ENCODE results near the gene KLHL3. TPM values are rescaled to one million over a fixed set of nuclear protein-coding genes. Genes with fewer than 3 reads are reported as not detected.

The KLHL3 gene
- total and polyA plus RNA-seq, 2 donors (not counting 3 experiments of a cell fraction or from before 2014, with no cell fraction given), result 8.8 to 13.6 TPM

GRCh38 chr5:137667341-137667740, 68.5 kb downstream of the KLHL3 start:
- Histone ChIP-seq H3K27me3 (ENCODE audit: control insufficient read depth in 2 of 2, insufficient read depth in 2 of 2, low read length in 2 of 2) (no peaks in the 10 kb centered on the region), H3K79me2 (ENCODE audit: control insufficient read depth, insufficient read depth, low read length) (no peaks in the 10 kb centered on the region), H2AFZ (ENCODE audit: low read depth, low read length) (no peak overlapping the region), H3K9me3 (replicated peaks; ENCODE audit: control insufficient read depth, insufficient read depth, low read length) (no peaks in the 10 kb centered on the region), H3K9ac (replicated peaks; ENCODE audit: extremely low read depth, insufficient read depth, low read length) (no peak overlapping the region), H3K36me3 (ENCODE audit: control insufficient read depth in 2 of 2, extremely low read depth in 1 of 2, insufficient read depth in 2 of 2, low read length in 2 of 2) (peaks cover 0 to 5% of the 10 kb centered on the region in 2 experiments), H3K4me1 (ENCODE audit: control insufficient read depth, extremely low read depth, insufficient read depth, low read length) (no peaks in the 10 kb centered on the region), H3K27ac (ENCODE audit: insufficient read depth, low read depth, low read length) (no peak overlapping the region), H4K20me1 (replicated peaks; ENCODE audit: control insufficient read depth, extremely low read depth, insufficient read depth, low read length) (no peaks in the 10 kb centered on the region), H3K4me3 (replicated peaks in 1 of 3; ENCODE audit: insufficient read depth in 1 of 3, low read depth in 1 of 3, low read length in 3 of 3) (no peak overlapping the region), H3K9me1 (replicated peaks; ENCODE audit: control insufficient read depth, extremely low read depth, insufficient read depth, low read length) (no peaks in the 10 kb centered on the region), H3K4me2 (ENCODE audit: insufficient read depth, low read length) (no peak overlapping the region)
- dilution Hi-C loops (cut with MboI; ENCODE audit: extremely low pct_ligation_motif_present, low sequenced_read_pairs), result loop anchor here (25.0 kb wide), 1 partner anchor 95 kb away; the partner anchor contains the start of gene HNRNPA0
- POLR2A ChIA-PET, result no interaction called here
- BruUV-seq (replicated peaks), result no TSS peak
- TF ChIP-seq JUN (IDR thresholded peaks at IDR 0.05; ENCODE audit: borderline replicate concordance, insufficient read depth, insufficient read length, low read depth) (no peak), MYC (IDR thresholded peaks at IDR 0.05; ENCODE audit: low read depth, low read length) (no peak), GATA2 (IDR thresholded peaks at IDR 0.05; ENCODE audit: insufficient read depth, insufficient read length, low read depth, low read length) (no peak), CTCF (IDR thresholded peaks at IDR 0.05; ENCODE audit: extremely low read depth in 1 of 2, insufficient read depth in 1 of 2, low read depth in 1 of 2, low read length in 2 of 2) (no peak)
- intact Hi-C loops (cut with micrococcal nuclease), result no loop called here
- FAIRE-seq, result peak; percentile 33
- DNase-seq (ENCODE audit: low read depth, low spot score), result no peak
- CTCF ChIA-PET, result interaction anchor here (0.9 to 3.9 kb wide), 5 partner anchors 27 to 111 kb away, joined by 3 to 29 read pairs (median 4); partner anchors contain the start of gene KLHL3

- intact Hi-C loops (cut with micrococcal nuclease), result no loop called here
These were observed 69.0 kb downstream of the KLHL3 start for GRCh38 chr5:137666901-137667300.

More at GRCh38 chr5:137666901-137667300, 69.0 kb downstream of the KLHL3 start:
- no peak overlapping the region for H3K27ac ChIP-seq (ENCODE audit: insufficient read depth, low read depth, low read length)
- no peak overlapping the region for H3K4me2 ChIP-seq (ENCODE audit: insufficient read depth, low read length)
- no peak overlapping the region for H3K4me3 ChIP-seq (replicated peaks in 1 of 3; ENCODE audit: insufficient read depth in 1 of 3, low read depth in 1 of 3, low read length in 3 of 3)
- no TSS peak for BruUV-seq (replicated peaks)
- TF ChIP-seq, protein P1, sequence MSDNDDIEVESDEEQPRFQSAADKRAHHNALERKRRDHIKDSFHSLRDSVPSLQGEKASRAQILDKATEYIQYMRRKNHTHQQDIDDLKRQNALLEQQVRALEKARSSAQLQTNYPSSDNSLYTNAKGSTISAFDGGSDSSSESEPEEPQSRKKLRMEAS (IDR thresholded peaks at IDR 0.05; ENCODE audit: insufficient read depth, insufficient read length), result no peak
- no peak for TF ChIP-seq EZH2 (IDR thresholded peaks at IDR 0.05; ENCODE audit: borderline replicate concordance, low read depth, low read length, severe bottlenecking)
- no peak for TF ChIP-seq JUN (IDR thresholded peaks at IDR 0.05; ENCODE audit: borderline replicate concordance, insufficient read depth, insufficient read length, low read depth)
- TF ChIP-seq POLR2A (IDR thresholded peaks at IDR 0.05; ENCODE audit: low read depth, low read length), result no peak
- TF ChIP-seq CTCF (IDR thresholded peaks at IDR 0.05; ENCODE audit: extremely low read depth in 1 of 2, insufficient read depth in 1 of 2, low read depth in 1 of 2, low read length in 2 of 2), result no peak
- no peak for TF ChIP-seq POLR2AphosphoS5 (IDR thresholded peaks at IDR 0.05; ENCODE audit: insufficient read depth, low read depth, low read length)
- no peak for TF ChIP-seq FOS (IDR thresholded peaks at IDR 0.05; ENCODE audit: borderline replicate concordance, insufficient read depth, low read length)
- no peak for TF ChIP-seq GATA2 (IDR thresholded peaks at IDR 0.05; ENCODE audit: insufficient read depth, insufficient read length, low read depth, low read length)
- TF ChIP-seq MYC (IDR thresholded peaks at IDR 0.05; ENCODE audit: low read depth, low read length), result no peak
- H3K4me1 ChIP-seq (ENCODE audit: control insufficient read depth, extremely low read depth, insufficient read depth, low read length), result no peaks in the 10 kb centered on the region
- H4K20me1 ChIP-seq (replicated peaks; ENCODE audit: control insufficient read depth, extremely low read depth, insufficient read depth, low read length), result no peaks in the 10 kb centered on the region
- no peak for FAIRE-seq
- dilution Hi-C loops (cut with MboI; ENCODE audit: extremely low pct_ligation_motif_present, low sequenced_read_pairs), result loop anchor here (25.0 kb wide), 1 partner anchor 95 kb away; the partner anchor contains the start of gene HNRNPA0
- H3K36me3 ChIP-seq (ENCODE audit: control insufficient read depth in 2 of 2, extremely low read depth in 1 of 2, insufficient read depth in 2 of 2, low read length in 2 of 2), result peaks cover 0 to 3% of the 10 kb centered on the region in 2 experiments
- POLR2A ChIA-PET, result no interaction called here
- H3K9ac ChIP-seq (replicated peaks; ENCODE audit: extremely low read depth, insufficient read depth, low read length), result no peak overlapping the region
- H3K27me3 ChIP-seq (ENCODE audit: control insufficient read depth in 2 of 2, insufficient read depth in 2 of 2, low read length in 2 of 2), result no peaks in the 10 kb centered on the region
- H2AFZ ChIP-seq (ENCODE audit: low read depth, low read length), result no peak overlapping the region
- no peaks in the 10 kb centered on the region for H3K9me3 ChIP-seq (replicated peaks; ENCODE audit: control insufficient read depth, insufficient read depth, low read length)
- no peaks in the 10 kb centered on the region for H3K79me2 ChIP-seq (ENCODE audit: control insufficient read depth, insufficient read depth, low read length)
- no peaks in the 10 kb centered on the region for H3K9me1 ChIP-seq (replicated peaks; ENCODE audit: control insufficient read depth, extremely low read depth, insufficient read depth, low read length)
- DNase-seq (ENCODE audit: low read depth, low spot score), result no peak
- CTCF ChIA-PET, result interaction anchor here (0.9 to 3.9 kb wide), 8 partner anchors 10 to 112 kb away, joined by 3 to 29 read pairs (median 4); partner anchors contain the start of gene KLHL3

Measured in endothelial cell of umbilical vein (primary cell).